Measurements from ENCODE around the gene CCR6.

Gene CCR6

GRCh38 chr6:167121335-167121841, 1.5 kb upstream of the CCR6 start:
- DNase-seq, result no peak

DNA sequence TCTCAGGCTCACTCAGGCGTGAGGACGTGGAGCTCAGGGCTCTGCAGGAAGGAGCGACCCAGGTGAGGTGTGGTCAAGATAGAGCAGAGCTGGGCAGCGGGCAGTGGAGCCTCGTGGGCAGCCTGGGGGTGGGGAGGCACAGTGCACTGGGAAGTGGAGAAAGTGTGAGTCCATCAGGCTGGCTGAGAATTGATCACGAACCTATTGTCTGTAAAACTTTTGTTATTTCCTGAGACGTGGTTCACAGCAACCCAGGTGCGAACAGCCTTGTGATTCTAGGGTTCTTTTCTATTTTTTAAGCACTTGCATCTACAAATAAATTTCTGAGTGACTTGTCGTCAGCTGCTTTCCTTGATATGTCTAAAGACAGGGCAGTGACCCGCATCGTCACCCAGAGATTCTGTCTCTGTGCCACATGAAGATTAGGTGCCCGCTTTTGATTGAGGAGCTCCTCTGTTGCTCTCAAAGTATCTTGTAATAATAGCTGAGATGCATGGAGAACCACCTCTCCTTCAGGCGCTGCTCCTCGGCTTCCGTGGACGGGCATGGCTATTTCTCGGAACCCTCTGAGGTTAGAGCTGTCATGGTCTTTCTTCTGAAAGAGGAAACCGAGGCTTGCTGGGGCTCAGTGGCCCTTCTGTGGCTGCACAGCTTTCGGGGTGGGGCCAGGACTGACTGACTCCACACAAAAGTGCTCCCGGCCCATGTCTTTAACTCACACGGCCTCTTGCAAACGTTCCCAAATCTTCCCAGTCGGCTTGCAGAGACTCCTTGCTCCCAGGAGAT, 662 bp upstream of the CCR6 start:
- no peak for DNase-seq

- DNase-seq, result no peak
Observed at GRCh38 chr6:167124753-167125152, 1.9 kb downstream of the CCR6 start.

DNA sequence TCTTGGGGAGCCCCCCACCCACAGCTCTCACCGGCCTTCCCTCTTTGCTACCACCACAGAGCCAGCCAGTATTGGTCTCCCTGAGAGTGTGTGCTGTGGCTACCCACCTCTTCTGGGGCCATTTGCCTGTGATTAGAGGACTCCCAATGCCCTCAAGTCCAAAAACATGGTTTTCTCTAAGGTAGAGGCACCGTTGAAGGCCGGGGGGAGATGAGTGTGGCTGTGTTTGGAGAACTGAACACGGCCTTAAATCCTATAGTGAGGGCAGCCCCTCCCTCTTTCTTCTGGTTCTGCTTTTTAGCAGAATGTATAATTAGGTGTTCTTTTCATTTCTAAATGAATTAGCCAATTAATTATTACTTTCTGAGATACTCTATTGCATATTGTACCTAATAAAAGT, 2.5 kb downstream of the CCR6 start:
- DNase-seq, result no peak

DNA sequence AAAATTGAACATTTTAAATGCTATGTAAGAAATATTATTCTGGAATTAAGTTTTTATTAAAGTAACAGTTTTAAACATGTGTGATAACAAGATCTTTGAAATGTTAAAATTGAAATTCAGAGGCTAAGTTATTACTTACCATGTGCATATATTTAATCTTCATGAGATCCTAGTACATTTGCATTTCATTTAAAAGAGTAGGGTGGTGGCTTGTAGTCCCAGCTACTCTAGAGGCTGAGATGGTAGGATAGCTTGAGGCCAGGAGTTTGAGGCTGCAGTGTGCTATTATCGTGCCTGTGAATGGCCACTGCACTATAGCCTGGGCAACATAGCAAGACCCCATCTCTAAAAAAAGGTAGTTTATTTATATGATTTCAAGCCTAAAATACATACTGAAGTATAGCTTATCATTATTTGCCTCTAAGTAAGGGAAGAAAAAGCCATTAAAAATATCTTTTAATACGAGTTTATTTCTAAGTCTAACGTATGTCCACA, 3.0 kb downstream of the CCR6 start:
- DNase-seq, result no peak

DNA sequence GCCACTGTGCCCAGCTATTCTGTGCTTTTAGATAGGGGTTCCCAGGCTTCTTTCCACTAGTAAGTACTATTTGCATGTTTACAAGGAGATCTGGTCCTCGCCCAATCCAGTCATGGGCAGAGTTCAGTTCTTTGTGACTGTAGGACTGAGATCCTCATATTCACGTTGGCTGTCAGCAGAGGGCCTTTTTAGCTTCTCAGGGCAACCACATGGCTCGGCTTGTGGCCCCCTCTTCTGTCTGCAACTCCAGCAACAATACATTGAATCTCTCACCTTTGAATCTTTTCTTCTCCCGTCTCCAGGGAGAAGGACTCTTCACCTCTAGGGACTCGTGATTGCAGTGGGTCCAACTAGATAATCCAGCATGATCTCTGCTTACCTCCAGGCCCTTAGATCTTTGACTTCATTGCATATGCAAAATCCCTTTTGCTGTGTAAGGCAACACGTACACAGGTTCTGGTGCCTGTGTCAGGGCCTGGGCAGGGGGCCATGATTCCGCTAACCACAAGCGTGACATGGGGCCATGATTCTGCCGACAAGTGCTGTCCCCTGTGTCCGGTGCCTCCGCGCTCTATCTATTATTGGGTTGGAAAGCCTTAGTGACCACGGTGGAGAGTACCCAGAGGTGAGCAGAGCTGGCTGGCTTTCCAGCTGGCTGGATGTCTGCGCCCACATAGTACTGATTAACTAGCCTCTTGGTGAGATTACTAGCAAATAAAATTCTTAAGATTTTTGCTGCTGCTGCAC, 5.1 kb downstream of the CCR6 start:
- no peak for DNase-seq

GRCh38 chr6:167129159-167129558, 6.3 kb downstream of the CCR6 start:
- no peak for DNase-seq

DNA sequence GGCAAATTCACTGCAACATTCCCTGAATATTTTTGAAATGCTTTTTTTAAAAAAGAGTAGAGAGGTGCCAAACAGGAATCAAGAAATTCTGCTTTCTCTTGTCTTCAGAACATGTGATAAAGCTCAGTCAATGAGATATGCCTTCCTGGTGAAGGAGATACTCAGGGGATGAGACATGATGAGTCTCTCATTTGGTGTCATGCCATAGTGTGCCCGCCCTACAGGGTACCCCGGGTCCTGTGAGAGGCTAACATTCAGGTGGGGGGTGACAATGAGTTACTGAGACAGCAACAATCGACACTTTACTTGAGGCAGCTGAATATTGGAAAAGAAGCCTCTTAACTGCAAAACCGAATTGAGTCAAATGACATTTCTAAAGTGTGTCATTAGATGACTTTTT, 6.7 kb downstream of the CCR6 start:
- DNase-seq, result no peak

DNA sequence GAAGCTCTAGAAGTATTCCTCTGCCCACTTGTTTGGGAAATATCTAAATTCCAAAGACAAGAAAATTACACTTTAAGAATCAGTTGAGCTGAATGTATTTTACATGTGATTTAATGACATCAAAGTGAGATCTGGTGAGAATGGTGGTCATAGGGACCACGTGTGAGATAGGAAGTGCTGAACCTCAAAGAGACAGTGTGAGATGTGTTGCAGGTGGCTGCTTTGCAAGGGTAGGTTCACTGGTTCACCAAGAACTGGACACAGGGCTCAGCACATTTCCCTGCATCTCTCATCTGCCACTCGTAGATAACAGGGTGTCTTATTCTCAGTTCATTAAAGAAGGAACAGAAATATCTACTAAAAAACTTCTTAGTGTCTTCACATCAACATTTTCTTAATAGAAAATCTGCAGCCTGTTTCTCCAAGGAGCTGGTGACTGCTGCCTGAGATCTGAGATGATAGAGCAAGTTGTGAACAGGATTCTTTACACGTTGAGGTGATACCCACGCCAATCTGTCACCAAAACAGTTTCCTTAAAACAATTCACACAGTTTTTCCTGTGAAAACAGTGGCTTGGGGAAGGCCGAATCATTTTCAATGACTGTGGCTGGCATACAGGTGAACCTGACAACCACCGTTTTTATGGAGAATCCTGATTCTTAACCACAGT, 7.2 kb downstream of the CCR6 start:
- no peak for DNase-seq

- DNase-seq, result no peak
Observed at GRCh38 chr6:167130712-167131684, 8.1 kb downstream of the CCR6 start.

DNA sequence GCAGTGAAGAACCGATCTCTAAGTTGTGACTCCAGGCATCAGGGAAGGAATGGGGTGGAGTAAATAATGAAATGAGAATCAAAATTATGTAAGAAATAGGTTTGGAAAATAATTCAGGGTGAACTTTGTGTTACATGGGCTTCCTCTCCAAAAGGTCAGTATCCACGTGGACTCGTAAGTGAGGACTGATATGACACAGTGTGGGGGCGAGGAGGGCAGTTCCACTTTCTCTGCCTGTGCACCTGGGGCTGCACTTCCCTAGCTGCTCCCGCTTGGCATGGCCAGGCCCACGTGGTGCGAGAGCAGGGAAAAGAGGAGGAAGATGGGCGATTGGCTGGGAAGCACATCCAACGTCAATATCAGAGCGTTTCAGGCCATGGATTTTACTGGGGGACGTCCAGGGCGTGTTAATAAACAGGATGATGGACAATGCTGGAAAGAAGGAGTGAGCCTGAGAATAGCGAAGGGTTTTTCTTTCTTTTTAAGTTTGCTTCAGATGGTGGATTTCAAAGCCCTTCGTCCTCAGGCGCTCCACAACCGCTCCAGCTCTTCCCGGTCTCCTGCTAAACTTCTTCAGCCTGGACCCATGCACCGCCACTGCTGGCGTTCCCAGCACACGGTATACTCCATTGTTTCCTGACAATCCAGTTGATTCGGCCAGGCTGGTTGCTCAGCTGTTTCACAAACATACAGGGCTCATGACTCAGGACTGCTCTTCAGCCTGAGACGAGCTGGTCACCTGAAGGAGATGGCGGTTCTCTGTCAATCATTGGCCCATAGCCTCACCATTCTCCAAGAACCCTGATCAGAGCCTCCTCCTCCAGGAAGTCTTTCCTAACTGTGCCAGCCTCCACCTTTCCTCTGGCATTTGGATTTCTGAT, 11.8 kb downstream of the CCR6 start:
- DNase-seq, result no peak

DNA sequence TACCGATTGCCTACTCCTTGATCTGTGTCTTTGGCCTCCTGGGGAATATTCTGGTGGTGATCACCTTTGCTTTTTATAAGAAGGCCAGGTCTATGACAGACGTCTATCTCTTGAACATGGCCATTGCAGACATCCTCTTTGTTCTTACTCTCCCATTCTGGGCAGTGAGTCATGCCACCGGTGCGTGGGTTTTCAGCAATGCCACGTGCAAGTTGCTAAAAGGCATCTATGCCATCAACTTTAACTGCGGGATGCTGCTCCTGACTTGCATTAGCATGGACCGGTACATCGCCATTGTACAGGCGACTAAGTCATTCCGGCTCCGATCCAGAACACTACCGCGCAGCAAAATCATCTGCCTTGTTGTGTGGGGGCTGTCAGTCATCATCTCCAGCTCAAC, 13.5 kb downstream of the CCR6 start:
- DNase-seq, result no peak

GRCh38 chr6:167137081-167137480, 14.2 kb downstream of the CCR6 start:
- DNase-seq, result no peak

GRCh38 chr6:167137881-167138280, 15.0 kb downstream of the CCR6 start:
- no peak for DNase-seq

DNA sequence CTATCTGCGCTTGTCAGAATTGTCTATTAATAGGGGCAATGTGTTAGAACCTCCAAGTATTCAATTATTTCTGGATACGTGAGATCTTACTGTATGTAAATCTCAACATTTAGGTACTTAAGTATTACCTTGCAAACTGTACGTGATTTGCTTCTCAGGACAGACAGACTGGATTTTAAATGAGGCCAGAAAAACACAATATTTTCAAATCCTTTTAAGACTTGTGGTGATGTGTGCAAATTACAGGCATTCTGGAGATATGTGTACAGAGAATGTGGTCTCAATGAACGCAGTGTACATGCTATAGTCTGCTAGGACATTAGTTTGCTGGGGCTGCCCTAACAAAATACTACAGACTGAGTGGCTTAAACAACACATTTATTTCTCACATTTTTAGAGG, 16.9 kb downstream of the CCR6 start:
- no peak for DNase-seq

DNA sequence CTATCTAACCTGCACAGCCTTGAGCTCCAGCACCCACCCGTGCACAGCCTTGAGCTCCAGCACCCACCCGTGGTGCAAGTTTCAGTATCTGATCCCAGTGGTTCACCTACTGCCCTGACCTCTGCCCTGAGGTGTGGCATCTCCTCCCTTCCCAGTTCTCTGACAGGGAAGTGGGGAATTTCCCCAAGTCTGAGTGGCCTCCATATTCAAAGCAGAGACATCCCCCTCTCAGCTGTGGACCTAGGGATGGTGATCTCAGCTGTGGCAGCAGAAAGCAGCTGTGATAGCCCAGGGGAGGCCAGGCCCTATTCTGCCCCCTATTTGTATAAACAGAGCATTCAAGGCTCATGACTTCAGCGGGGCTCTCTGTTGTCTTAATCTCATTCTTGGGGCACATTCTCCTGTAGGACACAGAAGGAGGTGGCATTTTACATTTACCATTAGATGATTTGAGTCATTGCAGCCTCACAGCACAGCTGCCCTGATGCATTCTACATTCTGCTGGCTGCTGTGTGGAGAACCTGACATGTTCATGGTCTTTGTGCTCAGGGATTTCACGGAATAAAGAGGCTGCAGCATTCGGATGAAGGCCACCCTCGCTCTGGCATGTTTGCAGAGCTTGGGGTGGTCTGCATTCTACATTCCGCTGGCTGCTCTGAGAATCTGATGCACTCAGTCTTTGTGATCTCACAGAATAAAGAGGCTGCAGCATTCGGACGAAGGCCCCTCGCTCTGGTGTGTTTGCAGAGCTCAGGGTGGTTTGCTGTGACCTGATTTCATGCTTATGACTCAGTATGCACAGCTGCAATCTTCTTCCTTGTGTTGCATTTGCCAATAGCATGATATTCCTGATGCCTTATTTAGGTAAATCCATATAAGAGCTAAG, 17.9 kb downstream of the CCR6 start:
- no peak for DNase-seq

- DNase-seq, result peak; percentile 59
Observed at GRCh38 chr6:167141667-167142432, 19.0 kb downstream of the CCR6 start.

DNA sequence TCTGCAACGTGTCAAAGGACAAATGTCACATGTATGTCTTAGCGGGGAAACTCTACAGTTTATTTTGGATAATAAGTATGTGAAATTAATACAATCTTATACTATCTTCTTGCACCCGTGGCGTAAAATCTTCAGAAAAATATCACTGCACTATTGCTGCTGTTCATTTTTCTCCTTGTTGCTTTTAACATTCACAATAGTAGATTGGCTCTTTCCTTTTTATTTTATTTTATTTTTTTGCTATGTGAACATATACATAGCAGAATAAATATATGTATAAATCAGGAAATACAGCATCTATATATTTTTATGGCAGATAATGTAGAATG, 19.5 kb downstream of the CCR6 start:
- DNase-seq, result no peak

DNA sequence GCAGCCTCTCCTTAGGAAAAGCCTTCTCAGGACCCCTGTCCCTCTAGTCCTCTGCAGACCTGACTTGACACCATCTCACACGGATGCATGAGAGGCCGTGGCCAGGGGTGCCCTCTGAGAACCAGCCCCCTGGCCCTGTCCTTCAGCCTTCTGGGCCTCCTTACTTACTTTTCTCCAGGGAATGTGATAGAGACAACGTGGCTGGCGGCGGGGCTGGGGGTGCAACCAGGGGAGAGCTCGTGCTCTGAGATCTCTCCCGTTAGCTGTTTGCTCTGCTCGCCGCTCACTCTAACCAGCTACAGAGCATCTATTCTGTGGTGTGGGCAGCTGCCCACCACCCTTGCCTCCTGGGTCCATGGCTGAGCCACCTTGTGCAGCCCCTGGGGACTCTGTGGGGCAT, 20.1 kb downstream of the CCR6 start:
- no peak for DNase-seq

DNA sequence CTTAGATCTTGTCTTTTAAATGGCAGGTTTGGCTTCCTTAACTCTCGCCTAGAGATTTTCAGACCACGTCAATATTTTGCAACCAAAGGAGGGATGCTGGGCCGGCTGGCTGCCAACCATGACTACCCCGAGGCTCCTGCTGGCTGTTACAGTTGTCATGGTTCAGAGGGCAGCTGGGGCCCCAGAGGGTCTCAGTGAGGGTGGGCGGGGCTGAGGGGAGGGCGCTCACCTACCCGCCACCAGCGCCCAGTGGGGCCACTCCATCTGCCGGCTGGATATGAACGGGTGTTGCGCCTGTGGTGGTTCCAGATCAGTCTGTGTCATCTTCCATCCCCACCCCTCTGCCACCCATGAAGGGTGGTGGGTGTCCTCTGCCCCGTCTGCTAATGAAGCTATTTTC, 22.6 kb downstream of the CCR6 start:
- no peak for DNase-seq
